Measurements from ENCODE around the gene LRP4. TPM values are rescaled to one million over a fixed set of nuclear protein-coding genes. Genes with fewer than 3 reads are reported as not detected.

LRP4 gene
- total and polyA plus RNA-seq, 7 donors = 2.1 to 17.6 (median 4.9) TPM

DNA sequence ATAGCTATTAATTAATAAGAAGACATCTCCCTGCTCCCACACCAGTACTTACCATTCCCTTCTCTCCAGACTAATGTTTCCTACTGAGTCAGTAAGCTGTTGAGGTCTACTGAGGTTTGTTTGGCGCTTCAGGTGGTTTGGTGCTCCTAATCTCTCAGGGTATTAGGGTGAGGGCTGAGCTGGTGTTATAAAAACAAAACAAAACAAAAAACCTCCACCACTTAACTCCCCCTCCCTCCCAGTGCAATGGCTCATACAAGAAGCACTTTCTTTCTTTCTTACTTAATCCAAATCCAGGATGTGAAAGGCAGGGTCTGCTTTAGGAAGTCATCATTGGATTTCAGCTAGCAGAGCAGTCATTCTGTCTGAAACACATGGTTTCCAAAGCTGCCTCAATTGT is 33.5 kb upstream of the LRP4 start:
- Histone ChIP-seq H3K4me1 (peaks cover 0 to 13% (median 5%) of the 10 kb centered on the region in 4 donors), H3K9me3 (no peaks in the 10 kb centered on the region), H3K4me3 (no peak overlapping the region), H3K27ac (no peak overlapping the region), H3K36me3 (peaks cover 0 to 4% (median 0%) of the 10 kb centered on the region in 4 donors), H3K27me3 (no peaks in the 10 kb centered on the region)
- intact Hi-C loops (cut with DNase I) = no loop called here
- no peak for TF ChIP-seq POLR2AphosphoS5 (IDR thresholded peaks at IDR 0.05)
- no peak for TF ChIP-seq POLR2A (IDR thresholded peaks at IDR 0.05)
- TF ChIP-seq EP300 (IDR thresholded peaks at IDR 0.05) = no peak
- TF ChIP-seq, protein P1, sequence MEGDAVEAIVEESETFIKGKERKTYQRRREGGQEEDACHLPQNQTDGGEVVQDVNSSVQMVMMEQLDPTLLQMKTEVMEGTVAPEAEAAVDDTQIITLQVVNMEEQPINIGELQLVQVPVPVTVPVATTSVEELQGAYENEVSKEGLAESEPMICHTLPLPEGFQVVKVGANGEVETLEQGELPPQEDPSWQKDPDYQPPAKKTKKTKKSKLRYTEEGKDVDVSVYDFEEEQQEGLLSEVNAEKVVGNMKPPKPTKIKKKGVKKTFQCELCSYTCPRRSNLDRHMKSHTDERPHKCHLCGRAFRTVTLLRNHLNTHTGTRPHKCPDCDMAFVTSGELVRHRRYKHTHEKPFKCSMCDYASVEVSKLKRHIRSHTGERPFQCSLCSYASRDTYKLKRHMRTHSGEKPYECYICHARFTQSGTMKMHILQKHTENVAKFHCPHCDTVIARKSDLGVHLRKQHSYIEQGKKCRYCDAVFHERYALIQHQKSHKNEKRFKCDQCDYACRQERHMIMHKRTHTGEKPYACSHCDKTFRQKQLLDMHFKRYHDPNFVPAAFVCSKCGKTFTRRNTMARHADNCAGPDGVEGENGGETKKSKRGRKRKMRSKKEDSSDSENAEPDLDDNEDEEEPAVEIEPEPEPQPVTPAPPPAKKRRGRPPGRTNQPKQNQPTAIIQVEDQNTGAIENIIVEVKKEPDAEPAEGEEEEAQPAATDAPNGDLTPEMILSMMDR (IDR thresholded peaks at IDR 0.05) = no peak
- DNase-seq = no peak
- WGBS, 2 donors = 94 to 100% methylated on average over 1 of the region's 1 CpG

- Histone ChIP-seq H3K36me3 (no peaks in the 10 kb centered on the region), H3K4me1 (peaks cover 0 to 13% (median 5%) of the 10 kb centered on the region in 4 donors), H3K27ac (peak overlapping the region in 2 of 4 donors; percentile 58 to 75), H3K4me3 (no peak overlapping the region), H3K9me3 (no peaks in the 10 kb centered on the region), H3K27me3 (no peaks in the 10 kb centered on the region)
- DNase-seq = no peak
- TF ChIP-seq POLR2AphosphoS5 (IDR thresholded peaks at IDR 0.05) = no peak
- no peak for TF ChIP-seq EP300 (IDR thresholded peaks at IDR 0.05)
- no peak for TF ChIP-seq POLR2A (IDR thresholded peaks at IDR 0.05)
- TF ChIP-seq, protein P1 (IDR thresholded peaks at IDR 0.05) = no peak
- intact Hi-C loops (cut with DNase I) = loop anchor here (5.0 kb wide), 1 partner anchor 53 kb away; no protein-coding TSS in a partner anchor
- WGBS, 2 donors = 83 to 97% methylated on average over 1 of the region's 1 CpG
Measured at GRCh38 chr11:46949297-46949696, 30.9 kb upstream of the LRP4 start.

- Histone ChIP-seq H3K36me3 (no peaks in the 10 kb centered on the region), H3K27ac (peak overlapping the region in 3 of 4 donors; percentile 48 to 75 (median 58)), H3K27me3 (no peaks in the 10 kb centered on the region), H3K4me1 (peaks cover 0 to 13% (median 5%) of the 10 kb centered on the region in 4 donors), H3K4me3 (no peak overlapping the region), H3K9me3 (no peaks in the 10 kb centered on the region)
- TF ChIP-seq EP300 (IDR thresholded peaks at IDR 0.05) (peak in 2 of 4 donors; percentile 32 to 70), POLR2AphosphoS5 (IDR thresholded peaks at IDR 0.05) (peak; percentile 27 to 82 (median 69))
- TF ChIP-seq, protein P1 (IDR thresholded peaks at IDR 0.05) = no peak
- no peak for DNase-seq
- WGBS, 2 donors = 12 to 59% methylated on average over 4 of the region's 4 CpGs
- intact Hi-C loops (cut with DNase I) = loop anchor here (5.0 kb wide), 1 partner anchor 54 kb away; no protein-coding TSS in a partner anchor
Measured at GRCh38 chr11:46948378-46949131, 30.2 kb upstream of the LRP4 start.

- TF ChIP-seq POLR2A (IDR thresholded peaks at IDR 0.05) = no peak
- TF ChIP-seq, protein P1 (IDR thresholded peaks at IDR 0.05) = no peak
- no peak for TF ChIP-seq EP300 (IDR thresholded peaks at IDR 0.05)
- TF ChIP-seq POLR2AphosphoS5 (IDR thresholded peaks at IDR 0.05) = no peak
Measured at GRCh38 chr11:46947399-46948077, 29.2 kb upstream of the LRP4 start.

More at GRCh38 chr11:46947399-46948077, 29.2 kb upstream of the LRP4 start:
- H3K27ac ChIP-seq = peak overlapping the region in 3 of 4 donors; percentile 48 to 75 (median 58)
- peaks cover 0 to 4% (median 0%) of the 10 kb centered on the region in 4 donors for H3K36me3 ChIP-seq
- H3K27me3 ChIP-seq = no peaks in the 10 kb centered on the region
- 23 to 73% methylated on average over 3 of the region's 3 CpGs for WGBS, 2 donors
- intact Hi-C loops (cut with DNase I) = loop anchor here (5.0 kb wide), 1 partner anchor 55 kb away; no protein-coding TSS in a partner anchor
- H3K4me3 ChIP-seq = no peak overlapping the region
- peaks cover 0 to 13% (median 5%) of the 10 kb centered on the region in 4 donors for H3K4me1 ChIP-seq
- DNase-seq = no peak
- H3K9me3 ChIP-seq = no peaks in the 10 kb centered on the region

All from sigmoid colon (tissue), 7 donors.